ENCODE results near the gene EIF2B1. TPM values are rescaled to one million over a fixed set of nuclear protein-coding genes. Genes with fewer than 3 reads are reported as not detected.
A peak's percentile ranks its signal among the peaks of the same experiment; 100 is the strongest.
"Not testable (repeated sequence)": the region's sequence is repeated elsewhere in the genome, so short reads cannot be mapped to it uniquely, and the experiment has no call there.

The EIF2B1 gene
- total RNA-seq, 2 donors from 2014 or later = 36.7 to 37.4 TPM

- no peak for DNase-seq (ENCODE audit: low spot score)
- intact Hi-C loops (cut with DNase I) = no loop called here
Measured at GRCh38 chr12:123621619-123622530, 11.6 kb downstream of the EIF2B1 start.

GRCh38 chr12:123621101-123621500, 12.4 kb downstream of the EIF2B1 start:
- intact Hi-C loops (cut with DNase I) = no loop called here
- no peak for DNase-seq (ENCODE audit: low spot score)

- intact Hi-C loops (cut with DNase I) = no loop called here
- DNase-seq (ENCODE audit: low spot score) = no peak
Measured at GRCh38 chr12:123617580-123617979, 15.9 kb downstream of the EIF2B1 start.

GRCh38 chr12:123617144-123617543, 16.3 kb downstream of the EIF2B1 start:
- DNase-seq (ENCODE audit: low spot score) = no peak
- intact Hi-C loops (cut with DNase I) = no loop called here

- intact Hi-C loops (cut with DNase I) = no loop called here
- DNase-seq (ENCODE audit: low spot score) = no peak
Measured at GRCh38 chr12:123614531-123614930, 19.0 kb downstream of the EIF2B1 start.

GRCh38 chr12:123614110-123614509, 19.4 kb downstream of the EIF2B1 start:
- intact Hi-C loops (cut with DNase I) = no loop called here
- DNase-seq (ENCODE audit: low spot score) = no peak

GRCh38 chr12:123608182-123608581, 25.3 kb downstream of the EIF2B1 start:
- DNase-seq (ENCODE audit: low spot score) = no peak
- intact Hi-C loops (cut with DNase I) = no loop called here

- intact Hi-C loops (cut with DNase I) = no loop called here
- DNase-seq (ENCODE audit: low spot score) = no peak
Measured at GRCh38 chr12:123607756-123608155, 25.7 kb downstream of the EIF2B1 start.

GRCh38 chr12:123603495-123603894, 30.0 kb downstream of the EIF2B1 start:
- DNase-seq (ENCODE audit: low spot score); intact Hi-C loops (cut with DNase I): not testable (repeated sequence)

GRCh38 chr12:123602651-123603195, 30.8 kb downstream of the EIF2B1 start:
- intact Hi-C loops (cut with DNase I) = no loop called here
- DNase-seq (ENCODE audit: low spot score) = no peak

- intact Hi-C loops (cut with DNase I) = no loop called here
- peak; percentile 96 for DNase-seq (ENCODE audit: low spot score)
Measured at GRCh38 chr12:123601602-123602489, 31.6 kb downstream of the EIF2B1 start, which contains the start of gene DDX55. DDX55 (plus strand) TSS chr12:123602099; CDS start chr12:123602149, 50 bp downstream.

GRCh38 chr12:123599721-123600120, 33.8 kb downstream of the EIF2B1 start:
- no peak for DNase-seq (ENCODE audit: low spot score)
- intact Hi-C loops (cut with DNase I) = no loop called here

- no peak for DNase-seq (ENCODE audit: low spot score)
- intact Hi-C loops (cut with DNase I) = no loop called here
Measured at GRCh38 chr12:123599310-123599709, 34.2 kb downstream of the EIF2B1 start.

GRCh38 chr12:123598522-123598921, 35.0 kb downstream of the EIF2B1 start:
- DNase-seq (ENCODE audit: low spot score) = no peak
- intact Hi-C loops (cut with DNase I) = no loop called here

GRCh38 chr12:123597100-123597499, 36.4 kb downstream of the EIF2B1 start:
- no peak for DNase-seq (ENCODE audit: low spot score)
- intact Hi-C loops (cut with DNase I) = no loop called here

GRCh38 chr12:123595729-123596128, 37.8 kb downstream of the EIF2B1 start:
- intact Hi-C loops (cut with DNase I) = no loop called here
- no peak for DNase-seq (ENCODE audit: low spot score)

- intact Hi-C loops (cut with DNase I) = no loop called here
- no peak for DNase-seq (ENCODE audit: low spot score)
Measured at GRCh38 chr12:123591702-123592481, 41.6 kb downstream of the EIF2B1 start.

GRCh38 chr12:123580772-123581171, 52.7 kb downstream of the EIF2B1 start:
- no peak for DNase-seq (ENCODE audit: low spot score)
- intact Hi-C loops (cut with DNase I) = no loop called here

GRCh38 chr12:123578829-123579228, 54.7 kb downstream of the EIF2B1 start:
- intact Hi-C loops (cut with DNase I); DNase-seq (ENCODE audit: low spot score): not testable (repeated sequence)

Measured in posterior vena cava (tissue), 2 donors.